HCT116 (cell line): ENCODE data around the gene AUTS2. TPM values are rescaled to one million over a fixed set of nuclear protein-coding genes. Genes with fewer than 3 reads are reported as not detected.

Experiments
- ATAC-seq: fragments of 200-7000 bp; cut with Tn5 transposase; 2 replicates; pipeline ENCODE4 v1.9.1; 2020; ENCODE audit warnings: mild to moderate bottlenecking, moderate library complexity
- BruUV-seq: library from RNA; stranded (reverse); fragments of 400-500 nt; replicated peaks from 2 replicates; lab custom pipeline; 2021; lab: Mats Ljungman, UMichigan
- CTCF ChIA-PET: fragments of 300-600 bp; sonication (Branson Sonifier 250); formaldehyde crosslinking; loops from one replicate; lab custom pipeline; 2021; ENCODE audit warnings: antibody characterized with exemption; lab: Charles Lee
- POLR2A ChIA-PET: fragments of 300-600, 350-600 bp; sonication (Branson Sonifier 250); formaldehyde crosslinking; loops from one replicate; lab custom pipeline; 2021; ENCODE audit warnings: antibody characterized with exemption; lab: Charles Lee
- RAD21 ChIA-PET, 2 experiments: fragments of 300-600 bp; sonication (Branson Sonifier 250); formaldehyde crosslinking; loops; one replicate each; lab custom pipeline; 2023; ENCODE audit warnings: low total read pairs in 2 of 2; ENCODE audit not compliant: uncharacterized antibody in 2 of 2, unreplicated experiment in 2 of 2, low non-redundant PET in 1 of 2; lab: Charles Lee
- DNase-seq: peaks from one replicate; pipeline ENCODE4 v3.0.0-alpha.2; 2010; ENCODE audit warnings: low read depth, low spot score
- H2AFZ ChIP-seq: fragments of 200-600 bp; shearing (Covaris generic), sonication (generic); 2 replicates; pipeline ENCODE4 v1.6.1; 2017; ENCODE audit warnings: low read depth, mixed run types, mixed read lengths, antibody characterized with exemption, low read length; ENCODE audit not compliant: poor library complexity, severe bottlenecking
- H3K27ac ChIP-seq: 2 replicates; pipeline ENCODE4 v1.5.1; 2012; ENCODE audit warnings: low read depth, low read length
- H3K27me3 ChIP-seq: fragments of 200-600 bp; sonication (generic); 2 replicates; pipeline ENCODE4 v1.6.1; 2016; ENCODE audit warnings: mixed run types, low read length, mixed read lengths; ENCODE audit not compliant: insufficient read depth
- H3K36me3 ChIP-seq, 2 experiments: fragments of 200-500 bp in 1 of 2; fragments of 200-600 bp in 1 of 2; sonication (Bioruptor generic) in 1 of 2; sonication (generic) in 1 of 2; 2 replicates each; pipeline versions ENCODE4 v1.5.1 to v1.6.1; 2014 to 2016; ENCODE audit warnings: low read length in 2 of 2, inconsistent platforms in 1 of 2, mixed read lengths in 1 of 2, mixed run types in 1 of 2; ENCODE audit not compliant: insufficient read depth in 2 of 2, control insufficient read depth in 1 of 2
- H3K4me1 ChIP-seq, 2 experiments: fragments of 200-600 bp in 1 of 2; sonication (generic) in 1 of 2; 2 replicates each; pipeline versions ENCODE4 v1.5.1 to v1.6.1; 2012 to 2017; ENCODE audit warnings: low read length in 2 of 2, inconsistent platforms in 1 of 2, mild to moderate bottlenecking in 1 of 2, mixed read lengths in 1 of 2, mixed run types in 1 of 2, moderate library complexity in 1 of 2; ENCODE audit not compliant: insufficient read depth in 2 of 2, control insufficient read depth in 1 of 2
- H3K4me2 ChIP-seq: fragments of 200-600 bp; sonication (generic); 2 replicates; pipeline ENCODE4 v1.6.1; 2017; ENCODE audit warnings: mixed run types, low read length, mixed read lengths
- H3K4me3 ChIP-seq, 2 experiments: fragments of 200-600 bp in 1 of 2; sonication (generic) in 1 of 2; replicated peaks in 1 of 2; 2 replicates each; pipeline ENCODE4 v1.5.1; 2011 to 2016; ENCODE audit warnings: low read length in 2 of 2, control low read depth in 1 of 2, low read depth in 1 of 2, mild to moderate bottlenecking in 1 of 2, mixed read lengths in 1 of 2, mixed run types in 1 of 2
- H3K79me2 ChIP-seq: fragments of 200-600 bp; sonication (generic); 2 replicates; pipeline ENCODE4 v1.6.1; 2017; ENCODE audit warnings: mild to moderate bottlenecking, mixed run types, low read length, moderate library complexity, mixed read lengths; ENCODE audit not compliant: insufficient read depth
- H3K9ac ChIP-seq: fragments of 200-600 bp; sonication (generic); 2 replicates; pipeline ENCODE4 v1.6.1; 2016; ENCODE audit warnings: low read length, mixed read lengths
- H3K9me2 ChIP-seq: fragments of 200-600 bp; sonication (generic), shearing (Covaris generic); 2 replicates; pipeline ENCODE4 v1.6.1; 2017; ENCODE audit warnings: mixed run types, mild to moderate bottlenecking, moderate library complexity; ENCODE audit not compliant: insufficient read depth
- H3K9me3 ChIP-seq, 2 experiments: fragments of 200-500 bp in 1 of 2; fragments of 200-600 bp in 1 of 2; sonication (Bioruptor generic) in 1 of 2; sonication (generic) in 1 of 2; 2 replicates each; pipeline ENCODE4 v1.6.1; 2014 to 2017; ENCODE audit warnings: low read length in 2 of 2, mixed read lengths in 2 of 2, inconsistent platforms in 1 of 2, low read depth in 1 of 2, mild to moderate bottlenecking in 1 of 2, mixed run types in 1 of 2, moderate library complexity in 1 of 2; ENCODE audit not compliant: control insufficient read depth in 1 of 2, insufficient read depth in 1 of 2
- H4K20me1 ChIP-seq: fragments of 200-600 bp; sonication (generic), shearing (Covaris generic); 2 replicates; pipeline ENCODE4 v1.6.1; 2017; ENCODE audit warnings: mixed run types, mild to moderate bottlenecking, moderate library complexity; ENCODE audit not compliant: insufficient read depth
- CBX3 ChIP-seq: IDR thresholded peaks from 2 replicates; pipeline ENCODE4 v1.6.1; 2012; ENCODE audit warnings: low read depth
- EGR1 ChIP-seq: IDR thresholded peaks from 2 replicates; pipeline ENCODE4 v1.6.1; 2012; ENCODE audit warnings: low read depth
- ELF1 ChIP-seq: IDR thresholded peaks from 2 replicates; pipeline ENCODE4 v1.6.1; 2012; ENCODE audit warnings: low read depth, borderline replicate concordance
- EZH2phosphoT487 ChIP-seq: fragments of 200-600 bp; IDR thresholded peaks from 2 replicates; pipeline ENCODE4 v1.6.1; 2018; ENCODE audit warnings: antibody characterized with exemption, borderline replicate concordance
- FOSL1 ChIP-seq: IDR thresholded peaks from 2 replicates; pipeline ENCODE4 v1.6.1; 2012; ENCODE audit warnings: low read depth
- POLR2AphosphoS5 ChIP-seq: IDR thresholded peaks from 2 replicates; pipeline ENCODE4 v1.6.1; 2011; ENCODE audit warnings: mild to moderate bottlenecking, low read depth, low read length, moderate library complexity
- RAD21 ChIP-seq: IDR thresholded peaks from 2 replicates; pipeline ENCODE4 v1.6.1; 2012; ENCODE audit warnings: low read depth, mild to moderate bottlenecking
- REST ChIP-seq: IDR thresholded peaks from 2 replicates; pipeline ENCODE4 v1.6.1; 2012; ENCODE audit warnings: low read depth
- TCF7L2 ChIP-seq: IDR thresholded peaks from 2 replicates; pipeline ENCODE4 v1.7.0; 2011; ENCODE audit warnings: borderline replicate concordance, inconsistent platforms; ENCODE audit not compliant: insufficient read depth, insufficient read length; ENCODE audit errors: extremely low read depth
- YY1 ChIP-seq: IDR thresholded peaks from 2 replicates; pipeline ENCODE4 v1.6.1; 2011; ENCODE audit warnings: low read length, low read depth, moderate library complexity, mild to moderate bottlenecking; ENCODE audit not compliant: insufficient replicate concordance; ENCODE audit errors: extremely low read depth
- ZBTB33 ChIP-seq: IDR thresholded peaks from 2 replicates; pipeline ENCODE4 v1.6.1; 2011; ENCODE audit warnings: mild to moderate bottlenecking, low read length, moderate library complexity; ENCODE audit not compliant: insufficient replicate concordance; ENCODE audit errors: extremely low read depth
- ZNF274 ChIP-seq: fragments of 200-500 bp; sonication (Bioruptor generic); IDR thresholded peaks from 2 replicates; pipeline ENCODE4 v1.6.1; 2014; ENCODE audit warnings: mild to moderate bottlenecking, low read depth, low read length, inconsistent platforms
- intact Hi-C: fragments of 100-400 bp; cut with micrococcal nuclease; formaldehyde crosslinking; loops from 2 replicates; pipeline ENCODE4 v1.10.0; 2022
- total RNA-seq: library from RNA; stranded (reverse); gene quantifications from one replicate; pipeline ENCODE4 v1.2.1, GENCODE V29; 2021; ENCODE audit not compliant: unreplicated experiment

The AUTS2 gene
- total RNA-seq, 1 experiment from 2014 or later = 0.93 TPM

- Histone ChIP-seq H3K4me3 (no peak overlapping the region), H2AFZ (no peak overlapping the region), H4K20me1 (no peaks in the 10 kb centered on the region), H3K9me3 (peaks cover 0 to 25% of the 10 kb centered on the region in 2 experiments; a peak in 1 of 4 replicates), H3K27me3 (no peaks in the 10 kb centered on the region)
- ChIA-PET POLR2A (no interaction called here), RAD21 (no interaction called here)
- intact Hi-C loops = no loop called here
- no peak for DNase-seq
- no peak for TF ChIP-seq POLR2AphosphoS5
- TF ChIP-seq, all 23 proteins: peak for 0
- no peak overlapping the region for H3K27ac ChIP-seq
- CTCF ChIA-PET = no interaction called here
- H3K36me3 ChIP-seq = no peaks in the 10 kb centered on the region
- H3K79me2 ChIP-seq = no peaks in the 10 kb centered on the region
- no peaks in the 10 kb centered on the region for H3K9me2 ChIP-seq
- H3K4me1 ChIP-seq = no peaks in the 10 kb centered on the region
- ATAC-seq = no peak
- no peak overlapping the region for H3K9ac ChIP-seq
- no peak overlapping the region for H3K4me2 ChIP-seq
- no TSS peak for BruUV-seq
These were observed 5.7 kb downstream of the AUTS2 start for GRCh38 chr7:69603937-69604494.

GRCh38 chr7:69605070-69605469, 6.8 kb downstream of the AUTS2 start:
- no peaks in the 10 kb centered on the region for H3K79me2 ChIP-seq
- no TSS peak for BruUV-seq
- H3K36me3 ChIP-seq = no peaks in the 10 kb centered on the region
- ATAC-seq = no peak
- H3K9me3 ChIP-seq = peaks cover 0 to 25% of the 10 kb centered on the region in 2 experiments; a peak in 2 of 4 replicates
- POLR2A ChIA-PET = no interaction called here
- no peak overlapping the region for H3K4me2 ChIP-seq
- H2AFZ ChIP-seq = no peak overlapping the region
- no peaks in the 10 kb centered on the region for H3K27me3 ChIP-seq
- H3K4me3 ChIP-seq = no peak overlapping the region
- H3K9ac ChIP-seq = no peak overlapping the region
- CTCF ChIA-PET = no interaction called here
- intact Hi-C loops = no loop called here
- no peaks in the 10 kb centered on the region for H3K4me1 ChIP-seq
- no peak for DNase-seq
- H3K9me2 ChIP-seq = no peaks in the 10 kb centered on the region
- no peaks in the 10 kb centered on the region for H4K20me1 ChIP-seq
- RAD21 ChIA-PET = no interaction called here
- H3K27ac ChIP-seq = no peak overlapping the region
- TF ChIP-seq ZNF274 (no peak), RAD21 (no peak), FOSL1 (no peak), POLR2AphosphoS5 (no peak), CBX3 (no peak), EGR1 (no peak), ELF1 (no peak), REST (no peak), ZBTB33 (no peak), YY1 (no peak), TCF7L2 (no peak), EZH2phosphoT487 (no peak)
